Progenitor cell of endocrine pancreas (in vitro differentiated cells): ENCODE results near the gene ADAT3. TPM values are rescaled to one million over a fixed set of nuclear protein-coding genes. Genes with fewer than 3 reads are reported as not detected.

Experiments
- DNase-seq: peaks from one replicate; pipeline ENCODE4 v3.0.0; 2021; ENCODE audit warnings: low spot score; ENCODE audit not compliant: unreplicated experiment
- H3K27ac Mint-ChIP-seq: 2 replicates; pipeline ENCODE4 v1.8.0; 2021; ENCODE audit warnings: mild to moderate bottlenecking, moderate library complexity, mixed read lengths
- H3K27me3 Mint-ChIP-seq: 2 replicates; pipeline ENCODE4 v1.8.0; 2021; ENCODE audit warnings: mixed read lengths
- H3K36me3 Mint-ChIP-seq: 2 replicates; pipeline ENCODE4 v1.8.0; 2022; ENCODE audit warnings: mixed read lengths; ENCODE audit not compliant: insufficient read depth
- H3K4me1 Mint-ChIP-seq: 2 replicates; pipeline ENCODE4 v1.8.0; 2021; ENCODE audit warnings: low read depth, mixed read lengths
- H3K4me3 Mint-ChIP-seq: 2 replicates; pipeline ENCODE4 v1.8.0; 2021; ENCODE audit warnings: low read depth, mild to moderate bottlenecking, moderate library complexity, mixed read lengths
- H3K9me3 Mint-ChIP-seq: 2 replicates; pipeline ENCODE4 v1.8.0; 2021; ENCODE audit warnings: low read depth, mixed read lengths
- total RNA-seq: library from RNA; stranded (reverse); gene quantifications from 2 replicates; pipeline ENCODE4 v1.2.1, GENCODE V29; 2021
- TF ChIP-seq, protein P1 (sequence below): fragments of 200-600 bp; sonication (generic); IDR thresholded peaks from one replicate; pipeline ENCODE4 v1.5.0; 2021; ENCODE audit warnings: antibody characterized with exemption, mild to moderate bottlenecking; ENCODE audit not compliant: unreplicated experiment

The ADAT3 gene
- total RNA-seq, 1 donor from 2014 or later = 14.1 TPM

- DNase-seq = no peak
- Mint-ChIP-seq H3K9me3 (no peaks in the 10 kb centered on the region), H3K27ac (no peak overlapping the region), H3K4me3 (no peak overlapping the region), H3K36me3 (peaks cover 7% of the 10 kb centered on the region), H3K27me3 (no peaks in the 10 kb centered on the region), H3K4me1 (no peaks in the 10 kb centered on the region)
- TF ChIP-seq, protein P1, sequence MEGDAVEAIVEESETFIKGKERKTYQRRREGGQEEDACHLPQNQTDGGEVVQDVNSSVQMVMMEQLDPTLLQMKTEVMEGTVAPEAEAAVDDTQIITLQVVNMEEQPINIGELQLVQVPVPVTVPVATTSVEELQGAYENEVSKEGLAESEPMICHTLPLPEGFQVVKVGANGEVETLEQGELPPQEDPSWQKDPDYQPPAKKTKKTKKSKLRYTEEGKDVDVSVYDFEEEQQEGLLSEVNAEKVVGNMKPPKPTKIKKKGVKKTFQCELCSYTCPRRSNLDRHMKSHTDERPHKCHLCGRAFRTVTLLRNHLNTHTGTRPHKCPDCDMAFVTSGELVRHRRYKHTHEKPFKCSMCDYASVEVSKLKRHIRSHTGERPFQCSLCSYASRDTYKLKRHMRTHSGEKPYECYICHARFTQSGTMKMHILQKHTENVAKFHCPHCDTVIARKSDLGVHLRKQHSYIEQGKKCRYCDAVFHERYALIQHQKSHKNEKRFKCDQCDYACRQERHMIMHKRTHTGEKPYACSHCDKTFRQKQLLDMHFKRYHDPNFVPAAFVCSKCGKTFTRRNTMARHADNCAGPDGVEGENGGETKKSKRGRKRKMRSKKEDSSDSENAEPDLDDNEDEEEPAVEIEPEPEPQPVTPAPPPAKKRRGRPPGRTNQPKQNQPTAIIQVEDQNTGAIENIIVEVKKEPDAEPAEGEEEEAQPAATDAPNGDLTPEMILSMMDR = no peak
Measured at GRCh38 chr19:1912760-1913505, 7.7 kb downstream of the ADAT3 start.

DNA sequence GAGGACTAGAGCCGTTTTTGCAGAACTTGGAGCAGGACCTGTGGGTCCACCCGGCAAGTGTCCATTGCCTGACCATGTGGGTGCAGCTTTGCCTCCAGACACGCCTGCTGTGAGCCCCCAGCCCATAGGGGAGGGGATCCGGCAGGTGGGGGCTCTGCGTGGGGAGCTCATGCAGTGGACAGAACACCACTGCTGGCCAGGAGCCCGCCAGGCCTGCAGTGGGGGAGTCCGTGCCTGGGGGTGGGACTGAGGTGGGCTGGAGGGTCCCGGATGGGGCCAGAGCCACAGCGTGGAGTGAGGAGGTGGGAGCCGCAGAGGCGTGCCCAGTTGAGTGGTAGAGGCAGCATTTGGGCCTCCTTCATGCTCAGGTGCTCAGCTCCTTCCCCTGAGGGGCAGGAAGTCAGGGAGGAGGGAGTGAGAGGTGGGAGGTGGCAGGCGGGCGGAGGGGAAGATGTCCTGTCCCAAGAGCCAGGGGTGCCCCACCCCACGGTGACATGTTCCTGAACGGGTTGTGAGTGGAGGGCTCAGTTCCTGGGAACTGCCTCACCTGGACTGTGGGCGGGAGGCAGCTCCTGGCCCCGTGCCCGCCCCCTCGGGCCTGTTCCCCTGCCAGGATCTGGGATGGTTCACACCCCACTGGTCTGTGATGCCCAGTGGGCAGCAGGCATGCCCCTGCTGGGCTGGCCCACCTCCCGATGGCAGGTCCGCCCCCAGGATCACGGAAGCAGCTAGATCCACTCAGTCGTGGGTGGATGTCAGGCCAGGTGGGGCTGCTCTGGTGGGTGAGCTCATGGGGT, 8.8 kb downstream of the ADAT3 start:
- H3K9me3 Mint-ChIP-seq = no peaks in the 10 kb centered on the region
- no peak overlapping the region for H3K27ac Mint-ChIP-seq
- peaks cover 10% of the 10 kb centered on the region for H3K36me3 Mint-ChIP-seq
- no peak for DNase-seq
- TF ChIP-seq, protein P1 = no peak
- no peaks in the 10 kb centered on the region for H3K27me3 Mint-ChIP-seq
- H3K4me1 Mint-ChIP-seq = no peaks in the 10 kb centered on the region
- H3K4me3 Mint-ChIP-seq = no peak overlapping the region

DNA sequence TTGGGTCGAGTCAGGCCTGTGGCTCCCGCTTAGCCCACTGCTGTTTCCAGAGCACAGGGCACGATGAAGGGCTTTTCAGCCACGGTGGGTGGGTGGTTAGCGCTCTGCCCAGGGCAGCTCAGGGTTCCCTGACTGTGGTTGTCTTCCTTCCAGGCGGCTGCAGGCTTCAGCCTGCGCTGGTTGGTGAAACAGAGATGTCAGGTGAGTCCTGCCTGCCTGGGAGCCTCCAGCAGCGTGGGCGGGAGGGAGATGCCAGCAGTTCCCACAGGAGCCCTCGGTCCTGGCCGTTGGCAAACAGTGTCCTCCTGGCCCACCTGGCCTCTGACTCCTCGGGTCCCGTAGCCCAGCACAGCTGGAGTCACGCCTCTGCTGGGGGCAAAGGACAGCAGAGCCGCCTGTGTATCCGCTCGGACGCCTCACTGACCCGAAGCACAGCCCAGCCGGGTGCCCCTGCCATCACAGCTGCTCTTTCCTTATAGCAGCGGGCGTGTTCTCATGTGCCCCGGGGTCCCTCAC, 9.7 kb downstream of the ADAT3 start:
- no peaks in the 10 kb centered on the region for H3K9me3 Mint-ChIP-seq
- TF ChIP-seq, protein P1 = no peak
- no peak for DNase-seq
- H3K4me1 Mint-ChIP-seq = no peaks in the 10 kb centered on the region
- H3K4me3 Mint-ChIP-seq = no peak overlapping the region
- H3K27ac Mint-ChIP-seq = no peak overlapping the region
- H3K27me3 Mint-ChIP-seq = no peaks in the 10 kb centered on the region
- H3K36me3 Mint-ChIP-seq = peaks cover 10% of the 10 kb centered on the region

GRCh38 chr19:1917146-1917545, 11.9 kb downstream of the ADAT3 start:
- Mint-ChIP-seq H3K27me3 (no peaks in the 10 kb centered on the region), H3K36me3 (peaks cover 11% of the 10 kb centered on the region), H3K27ac (peak overlapping the region; percentile 41), H3K4me1 (no peaks in the 10 kb centered on the region), H3K9me3 (no peaks in the 10 kb centered on the region), H3K4me3 (no peak overlapping the region)
- TF ChIP-seq, protein P1 = no peak
- no peak for DNase-seq

- Mint-ChIP-seq H3K9me3 (no peaks in the 10 kb centered on the region), H3K4me3 (no peak overlapping the region), H3K36me3 (peaks cover 10% of the 10 kb centered on the region), H3K4me1 (no peaks in the 10 kb centered on the region), H3K27me3 (no peaks in the 10 kb centered on the region), H3K27ac (no peak overlapping the region)
- no peak for DNase-seq
- TF ChIP-seq, protein P1 = no peak
Measured at GRCh38 chr19:1917926-1918325, 12.7 kb downstream of the ADAT3 start.
